ENCODE data around the gene EQTN. TPM values are rescaled to one million over a fixed set of nuclear protein-coding genes. Genes with fewer than 3 reads are reported as not detected.

EQTN gene
- polyA plus RNA-seq (2013, experiment 1 of 2) = not detected
- not detected for polyA plus RNA-seq (2013, experiment 2 of 2)

- Histone ChIP-seq H2AK5ac (ENCODE audit: low read length) (no peak within 1 kb of the TSS), H3K56ac (ENCODE audit: low read length) (no peak within 1 kb of the TSS)
Observed at GRCh38 chr9:27297050-27297449, at the start of gene EQTN. Gene EQTN (minus strand): TSS chr9:27297150. CDS start chr9:27297055, 95 bp downstream.

GRCh38 chr9:27344776-27345175, 47.8 kb upstream of the EQTN start:
- Histone ChIP-seq H3K56ac (ENCODE audit: low read length) (no peak overlapping the region), H2BK120ac (ENCODE audit: low read depth, low read length) (no peak overlapping the region), H3K4me1 (ENCODE audit: control insufficient read depth, low read depth, low read length) (peaks cover 6% of the 10 kb centered on the region), H3K27ac (ENCODE audit: low read depth, low read length) (no peak overlapping the region), H3K79me1 (ENCODE audit: low read length) (no peaks in the 10 kb centered on the region), H3K4me2 (ENCODE audit: low read length) (no peak overlapping the region), H3K18ac (ENCODE audit: low read length) (no peak overlapping the region), H3K36me3 (ENCODE audit: control insufficient read depth, insufficient read depth, low read length) (no peaks in the 10 kb centered on the region), H4K5ac (ENCODE audit: low read length) (no peak overlapping the region), H3K27me3 (ENCODE audit: insufficient read depth, low read length, poor library complexity) (no peaks in the 10 kb centered on the region), H3K9ac (ENCODE audit: low read length) (no peak overlapping the region), H3K4me3 (ENCODE audit: low read length) (no peak overlapping the region), H4K8ac (ENCODE audit: low read depth, low read length) (no peak overlapping the region), H3K4ac (ENCODE audit: low read depth, low read length) (no peak overlapping the region), H2BK5ac (ENCODE audit: low read length) (no peak overlapping the region), H3K79me2 (ENCODE audit: control insufficient read depth, insufficient read depth, low read length) (no peaks in the 10 kb centered on the region), H3K23ac (ENCODE audit: low read length) (no peak overlapping the region), H2BK15ac (replicated peaks; ENCODE audit: low read depth) (no peak overlapping the region), H2AK5ac (ENCODE audit: low read length) (no peak overlapping the region)
- WGBS (ENCODE audit: extremely low coverage, insufficient coverage, low lambda C conversion rate) = no CpG with 5 or more reads among the region's 7 CpGs
- no peak for DNase-seq

More at GRCh38 chr9:27297050-27297449, at the start of gene EQTN:
- Histone ChIP-seq H3K27ac (ENCODE audit: low read depth, low read length) (no peak within 1 kb of the TSS), H2BK5ac (ENCODE audit: low read length) (no peak within 1 kb of the TSS), H3K18ac (ENCODE audit: low read length) (no peak within 1 kb of the TSS), H4K8ac (ENCODE audit: low read depth, low read length) (no peak within 1 kb of the TSS), H3K36me3 (ENCODE audit: control insufficient read depth, insufficient read depth, low read length) (no peaks in the 10 kb centered on the region), H3K79me2 (ENCODE audit: control insufficient read depth, insufficient read depth, low read length) (no peaks in the 10 kb centered on the region), H3K9ac (ENCODE audit: low read length) (no peak within 1 kb of the TSS), H3K79me1 (ENCODE audit: low read length) (no peaks in the 10 kb centered on the region), H2BK15ac (replicated peaks; ENCODE audit: low read depth) (no peak within 1 kb of the TSS), H2BK120ac (ENCODE audit: low read depth, low read length) (no peak within 1 kb of the TSS), H4K5ac (ENCODE audit: low read length) (no peak within 1 kb of the TSS), H3K23ac (ENCODE audit: low read length) (no peak within 1 kb of the TSS), H3K4ac (ENCODE audit: low read depth, low read length) (no peak within 1 kb of the TSS), H3K4me1 (ENCODE audit: control insufficient read depth, low read depth, low read length) (no peaks in the 10 kb centered on the region), H3K4me2 (ENCODE audit: low read length) (no peak within 1 kb of the TSS), H3K4me3 (ENCODE audit: low read length) (no peak within 1 kb of the TSS), H3K27me3 (ENCODE audit: insufficient read depth, low read length, poor library complexity) (no peaks in the 10 kb centered on the region)
- no peak for DNase-seq
- WGBS (ENCODE audit: extremely low coverage, insufficient coverage, low lambda C conversion rate) = no CpG with 5 or more reads among the region's 7 CpGs

GRCh38 chr9:27341545-27342294, 44.8 kb upstream of the EQTN start:
- Histone ChIP-seq H4K5ac (ENCODE audit: low read length) (no peak overlapping the region), H2AK5ac (ENCODE audit: low read length) (no peak overlapping the region), H2BK5ac (ENCODE audit: low read length) (no peak overlapping the region), H3K4me1 (ENCODE audit: control insufficient read depth, low read depth, low read length) (no peaks in the 10 kb centered on the region), H3K56ac (ENCODE audit: low read length) (no peak overlapping the region), H3K4me2 (ENCODE audit: low read length) (no peak overlapping the region), H2BK15ac (replicated peaks; ENCODE audit: low read depth) (no peak overlapping the region), H3K36me3 (ENCODE audit: control insufficient read depth, insufficient read depth, low read length) (no peaks in the 10 kb centered on the region), H3K18ac (ENCODE audit: low read length) (no peak overlapping the region), H3K79me1 (ENCODE audit: low read length) (no peaks in the 10 kb centered on the region), H3K27me3 (ENCODE audit: insufficient read depth, low read length, poor library complexity) (no peaks in the 10 kb centered on the region), H4K8ac (ENCODE audit: low read depth, low read length) (no peak overlapping the region), H3K23ac (ENCODE audit: low read length) (no peak overlapping the region), H3K27ac (ENCODE audit: low read depth, low read length) (no peak overlapping the region), H3K4me3 (ENCODE audit: low read length) (no peak overlapping the region), H3K9ac (ENCODE audit: low read length) (no peak overlapping the region), H3K79me2 (ENCODE audit: control insufficient read depth, insufficient read depth, low read length) (no peaks in the 10 kb centered on the region), H3K4ac (ENCODE audit: low read depth, low read length) (no peak overlapping the region), H2BK120ac (ENCODE audit: low read depth, low read length) (no peak overlapping the region)
- DNase-seq = no peak
- WGBS (ENCODE audit: extremely low coverage, insufficient coverage, low lambda C conversion rate) = no CpG with 5 or more reads among the region's 9 CpGs

GRCh38 chr9:27340961-27341511, 44.1 kb upstream of the EQTN start:
- Histone ChIP-seq H3K4me2 (ENCODE audit: low read length) (no peak overlapping the region), H2AK5ac (ENCODE audit: low read length) (no peak overlapping the region), H3K27ac (ENCODE audit: low read depth, low read length) (no peak overlapping the region), H3K18ac (ENCODE audit: low read length) (no peak overlapping the region), H2BK5ac (ENCODE audit: low read length) (no peak overlapping the region), H3K9ac (ENCODE audit: low read length) (no peak overlapping the region), H3K4me1 (ENCODE audit: control insufficient read depth, low read depth, low read length) (no peaks in the 10 kb centered on the region), H3K4ac (ENCODE audit: low read depth, low read length) (no peak overlapping the region), H3K36me3 (ENCODE audit: control insufficient read depth, insufficient read depth, low read length) (no peaks in the 10 kb centered on the region), H3K4me3 (ENCODE audit: low read length) (no peak overlapping the region), H3K79me2 (ENCODE audit: control insufficient read depth, insufficient read depth, low read length) (no peaks in the 10 kb centered on the region), H4K8ac (ENCODE audit: low read depth, low read length) (no peak overlapping the region), H3K56ac (ENCODE audit: low read length) (no peak overlapping the region), H3K79me1 (ENCODE audit: low read length) (no peaks in the 10 kb centered on the region), H3K27me3 (ENCODE audit: insufficient read depth, low read length, poor library complexity) (no peaks in the 10 kb centered on the region), H4K5ac (ENCODE audit: low read length) (no peak overlapping the region), H2BK120ac (ENCODE audit: low read depth, low read length) (no peak overlapping the region), H3K23ac (ENCODE audit: low read length) (no peak overlapping the region), H2BK15ac (replicated peaks; ENCODE audit: low read depth) (no peak overlapping the region)
- no peak for DNase-seq
- no CpG with 5 or more reads among the region's 7 CpGs for WGBS (ENCODE audit: extremely low coverage, insufficient coverage, low lambda C conversion rate)

- H2BK5ac ChIP-seq (ENCODE audit: low read length) = no peak overlapping the region
- H3K4me1 ChIP-seq (ENCODE audit: control insufficient read depth, low read depth, low read length) = no peaks in the 10 kb centered on the region
- H3K79me2 ChIP-seq (ENCODE audit: control insufficient read depth, insufficient read depth, low read length) = no peaks in the 10 kb centered on the region
- no peak overlapping the region for H3K23ac ChIP-seq (ENCODE audit: low read length)
- no peaks in the 10 kb centered on the region for H3K36me3 ChIP-seq (ENCODE audit: control insufficient read depth, insufficient read depth, low read length)
- DNase-seq = no peak
- no peak overlapping the region for H4K8ac ChIP-seq (ENCODE audit: low read depth, low read length)
- no peak overlapping the region for H2BK120ac ChIP-seq (ENCODE audit: low read depth, low read length)
- H3K4me2 ChIP-seq (ENCODE audit: low read length) = no peak overlapping the region
- no peak overlapping the region for H3K18ac ChIP-seq (ENCODE audit: low read length)
- no CpG with 5 or more reads among the region's 5 CpGs for WGBS (ENCODE audit: extremely low coverage, insufficient coverage, low lambda C conversion rate)
- H3K27me3 ChIP-seq (ENCODE audit: insufficient read depth, low read length, poor library complexity) = no peaks in the 10 kb centered on the region
- no peak overlapping the region for H4K5ac ChIP-seq (ENCODE audit: low read length)
- H3K4ac ChIP-seq (ENCODE audit: low read depth, low read length) = no peak overlapping the region
- no peak overlapping the region for H3K27ac ChIP-seq (ENCODE audit: low read depth, low read length)
- no peak overlapping the region for H3K4me3 ChIP-seq (ENCODE audit: low read length)
- H2BK15ac ChIP-seq (replicated peaks; ENCODE audit: low read depth) = no peak overlapping the region
- no peak overlapping the region for H2AK5ac ChIP-seq (ENCODE audit: low read length)
- no peak overlapping the region for H3K9ac ChIP-seq (ENCODE audit: low read length)
- no peak overlapping the region for H3K56ac ChIP-seq (ENCODE audit: low read length)
- no peaks in the 10 kb centered on the region for H3K79me1 ChIP-seq (ENCODE audit: low read length)
Observed at GRCh38 chr9:27340285-27340674, 43.3 kb upstream of the EQTN start.

All from mesendoderm (in vitro differentiated cells).